Hippocampal formation (tissue), 2 donors: ENCODE data around the gene ABCD2.
"Not testable (repeated sequence)": the region's sequence is repeated elsewhere in the genome, so short reads cannot be mapped to it uniquely, and the experiment has no call there.

ENCODE experiments used
- DNase-seq, 2 donors: peaks; one replicate each; lab custom pipeline; 2025; lab: John Stamatoyannopoulos, UW

Gene ABCD2

DNA sequence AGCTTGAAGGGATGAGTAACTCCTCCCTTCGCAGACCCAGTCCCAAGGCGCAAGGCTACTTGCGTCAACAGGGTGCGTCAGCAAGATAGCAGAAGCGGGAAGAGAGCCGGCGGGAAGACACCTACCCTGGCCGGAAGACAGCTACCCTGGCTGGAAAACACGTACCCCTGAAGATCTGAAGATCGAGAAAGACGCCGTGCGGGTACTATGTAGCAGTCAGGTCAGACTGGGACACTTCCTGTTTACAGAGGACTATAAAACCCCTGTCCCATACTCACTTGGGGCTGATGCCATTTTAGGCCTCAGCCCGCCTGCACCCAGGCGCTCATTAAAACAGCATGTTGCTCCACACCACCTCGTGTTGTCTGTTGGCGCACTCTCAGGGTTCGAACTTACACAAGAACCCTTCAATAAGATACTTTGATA is 80.9 kb downstream of the ABCD2 start:
- no peak for DNase-seq

DNA sequence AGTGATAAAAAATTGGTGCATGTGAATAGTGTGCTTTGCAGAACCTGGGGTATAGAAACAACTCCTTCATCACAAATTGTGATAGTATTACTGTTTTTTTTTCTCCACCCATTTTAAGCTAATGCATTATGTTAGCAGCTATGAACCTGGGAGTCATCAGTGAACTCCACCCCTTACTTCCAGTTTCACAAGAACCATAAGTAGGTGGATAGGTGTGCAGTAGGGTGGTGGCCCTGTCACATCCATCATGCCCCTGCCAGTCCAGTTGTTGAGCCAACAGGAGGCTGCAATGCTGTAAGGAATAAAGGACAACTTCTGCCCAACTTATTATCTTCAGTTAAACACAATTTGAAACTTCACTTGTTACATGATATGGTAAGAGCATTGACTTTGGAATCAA is 85.7 kb downstream of the ABCD2 start:
- DNase-seq, result no peak

DNA sequence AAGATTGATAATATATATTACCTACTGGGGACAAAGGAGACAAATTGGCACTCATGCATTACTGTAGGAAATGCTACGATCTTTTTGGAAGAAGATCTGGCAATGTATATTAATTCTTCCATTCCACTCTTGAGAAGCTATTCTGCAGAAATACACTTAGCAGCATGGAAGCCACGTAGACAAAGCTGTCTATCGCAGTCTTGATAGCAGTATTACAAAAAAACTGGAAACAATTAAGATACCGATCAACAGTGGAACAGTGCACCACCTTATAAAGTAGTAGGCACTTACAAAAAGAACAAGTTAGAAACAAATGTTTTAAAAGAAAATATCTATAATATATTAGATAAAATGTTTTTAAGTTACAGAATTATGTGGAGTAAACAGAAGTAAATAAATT is 87.2 kb downstream of the ABCD2 start:
- no peak for DNase-seq

DNA sequence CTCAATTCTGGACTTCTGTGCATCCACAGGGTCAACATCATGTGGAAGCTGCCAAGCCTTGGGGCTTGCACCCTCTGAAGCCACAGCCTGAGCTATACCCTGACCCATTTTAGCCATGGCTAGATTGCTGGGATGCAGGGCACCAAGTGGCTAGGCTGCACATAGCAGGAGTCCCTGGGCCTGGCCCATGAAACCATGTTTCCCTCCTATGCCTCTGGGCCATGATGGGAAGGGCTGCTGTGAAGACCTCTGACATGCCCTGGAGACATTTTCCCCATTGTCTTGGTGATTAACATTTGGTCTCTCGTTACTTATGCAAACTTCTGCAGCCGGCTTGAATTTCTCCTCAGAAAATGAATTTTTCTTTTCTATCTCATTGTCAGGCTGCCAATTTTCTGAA is 92.6 kb downstream of the ABCD2 start:
- no peak for DNase-seq

DNA sequence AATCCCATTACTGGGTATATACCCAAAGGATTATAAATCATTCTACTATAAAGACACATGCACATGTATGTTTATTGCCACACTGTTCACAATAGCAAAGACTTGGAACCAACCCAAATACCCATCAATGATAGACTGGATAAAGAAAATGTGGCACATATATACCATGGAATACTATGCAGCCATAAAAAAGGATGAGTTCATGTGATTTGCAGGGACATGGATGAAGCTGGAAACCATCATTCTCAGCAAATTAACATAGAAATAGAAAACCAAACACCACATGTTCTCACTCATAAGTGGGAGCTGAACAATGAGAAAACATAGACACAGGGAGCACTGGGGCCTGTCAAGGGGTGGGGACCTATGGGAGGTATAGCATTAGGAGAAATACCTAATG is 97.4 kb downstream of the ABCD2 start:
- DNase-seq, result not testable (repeated sequence)

DNA sequence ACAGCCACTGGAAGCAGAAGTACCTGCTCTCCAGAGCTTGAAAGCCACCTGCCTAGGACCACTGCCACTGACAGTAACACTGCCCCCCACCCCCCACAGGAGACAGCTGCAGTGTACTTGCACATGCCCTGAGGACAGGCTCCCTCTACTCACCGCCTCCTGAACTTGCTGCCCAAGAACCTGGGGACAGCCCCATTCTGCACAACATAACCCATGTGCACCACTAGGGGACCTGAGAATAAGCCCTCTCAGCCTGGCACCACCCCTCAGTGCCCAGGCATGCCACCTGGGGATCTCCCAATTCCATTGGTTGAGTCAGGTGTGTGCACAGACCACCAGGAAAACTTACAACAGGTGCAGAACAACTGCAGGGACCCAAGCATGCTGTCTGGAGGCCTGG is 109.6 kb downstream of the ABCD2 start:
- no peak for DNase-seq

DNA sequence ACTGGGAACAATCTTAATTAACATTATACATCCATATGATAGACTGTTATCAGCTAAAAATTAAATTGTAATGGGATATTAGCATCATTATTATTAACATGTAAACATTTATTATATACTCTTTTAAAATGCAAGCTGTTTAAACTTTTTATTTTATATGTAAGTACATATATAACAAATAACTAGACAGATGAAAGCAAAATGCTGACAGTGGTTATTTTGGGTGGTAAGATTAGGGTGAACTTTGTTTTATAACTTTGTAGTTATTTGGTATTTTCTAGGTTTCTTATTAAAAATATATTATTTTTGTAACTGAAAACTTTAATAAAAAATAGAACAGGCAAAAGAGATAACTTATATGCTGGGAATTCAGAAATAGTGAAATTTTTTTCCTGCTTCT is 114.0 kb downstream of the ABCD2 start:
- DNase-seq, result no peak

DNA sequence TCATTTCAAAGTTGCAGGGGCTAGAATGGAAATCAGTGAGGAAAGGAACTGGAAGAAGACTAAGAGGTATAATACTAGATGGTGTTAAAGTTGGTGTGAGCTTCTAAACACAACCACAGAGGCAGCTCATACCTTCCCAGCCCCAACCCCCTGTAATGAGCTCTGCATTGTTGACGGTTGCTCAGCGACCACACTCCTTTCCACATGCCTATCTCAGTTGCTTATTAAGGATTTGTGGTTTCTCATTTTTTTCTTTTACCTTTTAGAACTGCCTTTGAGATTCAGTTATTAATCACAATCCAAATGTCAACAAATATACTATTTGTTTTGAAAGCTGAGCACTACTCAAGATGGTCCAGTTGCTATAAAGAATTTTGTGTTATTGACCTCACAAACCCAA is 114.6 kb downstream of the ABCD2 start:
- DNase-seq, result no peak

DNA sequence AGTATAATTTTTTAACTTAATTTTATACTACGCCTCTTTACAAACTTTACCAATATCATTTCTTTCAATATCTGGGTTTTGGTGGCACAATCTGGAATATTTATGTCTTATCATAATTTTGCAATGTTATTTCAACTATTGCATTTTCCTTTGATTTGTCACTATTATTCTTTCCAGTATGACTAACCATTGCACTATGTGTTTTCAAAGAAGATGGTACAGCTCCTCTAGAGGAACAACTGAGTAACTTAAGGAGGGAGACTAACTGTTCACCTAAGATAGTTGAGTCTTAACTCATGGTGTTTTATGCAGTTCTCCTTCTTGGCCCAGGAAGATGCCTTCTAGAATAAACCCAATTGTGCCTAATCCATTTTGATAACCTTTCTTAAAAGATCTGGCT is 116.2 kb downstream of the ABCD2 start:
- no peak for DNase-seq

DNA sequence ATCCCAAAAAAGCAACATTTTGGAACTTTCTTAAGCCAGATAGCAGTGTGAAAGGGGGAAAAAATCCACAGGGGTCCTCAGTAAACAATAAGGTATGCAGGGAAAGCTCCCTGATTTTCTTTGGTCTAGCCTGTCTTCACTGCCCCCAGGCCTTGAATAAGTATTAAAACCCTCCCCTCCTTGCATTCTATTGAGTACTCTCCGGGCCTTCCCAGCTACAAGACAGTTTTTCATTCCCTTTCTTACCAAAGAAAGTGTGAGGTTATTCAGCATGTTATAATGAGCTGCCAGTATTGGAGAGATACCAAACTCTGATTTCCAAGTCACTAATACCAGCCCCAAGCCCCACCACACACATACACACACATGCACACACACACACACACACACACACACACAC is 116.9 kb downstream of the ABCD2 start:
- DNase-seq, result no peak
